Upper lobe of right lung (tissue), 1 donor: ENCODE data around the gene CAMK1D. TPM values are rescaled to one million over a fixed set of nuclear protein-coding genes. Genes with fewer than 3 reads are reported as not detected.

ENCODE experiments used
- ATAC-seq: fragments of 200-7000 bp; cut with Tn5 transposase; one replicate; pipeline ENCODE4 v1.9.1; 2020; ENCODE audit warnings: mild to moderate bottlenecking, moderate library complexity
- DNase-seq: peaks from one replicate; pipeline ENCODE4 v3.0.0-alpha.2; 2020
- H3K27ac ChIP-seq: fragments of 200-600 bp; one replicate; pipeline ENCODE4 v1.8.0; 2022
- H3K27me3 ChIP-seq: fragments of 200-600 bp; one replicate; pipeline ENCODE4 v1.8.0; 2022; ENCODE audit warnings: mild to moderate bottlenecking
- H3K36me3 ChIP-seq: fragments of 200-600 bp; one replicate; pipeline ENCODE4 v1.8.0; 2022
- H3K4me1 ChIP-seq: fragments of 200-600 bp; one replicate; pipeline ENCODE4 v1.8.0; 2022
- H3K4me3 ChIP-seq: fragments of 200-600 bp; one replicate; pipeline ENCODE4 v1.8.0; 2022; ENCODE audit warnings: mild to moderate bottlenecking
- H3K9me3 ChIP-seq: fragments of 200-600 bp; one replicate; pipeline ENCODE4 v1.8.0; 2022
- intact Hi-C: fragments of 100-400 bp; cut with DNase I; formaldehyde crosslinking; loops from one replicate; pipeline ENCODE4 v1.11.0; 2022
- total RNA-seq: library from RNA; stranded (reverse); fragmentation: NEBNext Ultra II Directional; extraction: Animal tissue kit (Norgen Biotek cat#: 25700); gene quantifications from one replicate; pipeline ENCODE4 v1.2.1, GENCODE V29; 2021
- TF ChIP-seq, protein P1 (sequence below): fragments of 200-600 bp; IDR thresholded peaks from one replicate; pipeline ENCODE4 v1.8.0; 2022; ENCODE audit warnings: antibody characterized with exemption
- donor health status: DM: no; HTN: yes; CAD: no; lungs with severe emphysema.

Gene CAMK1D
- total RNA-seq, 1 donor from 2014 or later = 17.1 TPM

DNA sequence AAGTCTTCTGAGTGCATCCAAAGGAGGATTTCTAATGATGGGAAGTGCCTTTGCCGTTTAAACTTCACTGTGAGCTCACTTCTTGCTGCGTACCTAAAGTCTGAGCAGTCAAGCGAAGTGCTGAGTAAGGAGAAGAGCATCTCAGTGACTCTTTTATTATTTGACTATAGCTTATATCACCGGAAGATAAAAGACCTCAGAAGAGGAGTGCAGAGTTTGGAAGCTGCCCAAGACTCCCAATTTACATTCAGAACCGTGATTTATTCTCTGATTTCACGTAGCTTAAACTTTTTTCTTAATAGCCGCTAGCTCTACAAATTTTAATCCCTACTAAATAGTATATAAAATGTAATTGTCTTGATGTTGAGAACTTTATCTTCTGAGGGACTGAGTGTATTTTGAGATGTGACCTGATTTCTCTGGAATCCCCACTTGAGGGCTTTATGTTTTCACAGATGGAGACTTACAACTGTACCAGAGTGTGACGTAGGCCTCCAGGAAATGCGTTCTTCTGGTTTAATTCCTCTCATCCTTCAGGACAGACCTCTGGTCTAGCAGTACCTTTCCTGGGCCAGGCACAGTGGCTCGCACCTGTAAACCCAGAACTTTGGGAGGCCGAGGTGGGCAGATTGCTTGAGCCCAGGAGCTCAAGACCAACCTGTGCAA lies 51.1 kb downstream of the CAMK1D start:
- ATAC-seq (no peak), DNase-seq (no peak)
- Histone ChIP-seq H3K36me3 (no peaks in the 10 kb centered on the region), H3K27ac (no peak overlapping the region), H3K4me1 (no peaks in the 10 kb centered on the region), H3K4me3 (no peak overlapping the region), H3K27me3 (peaks cover 4% of the 10 kb centered on the region), H3K9me3 (no peaks in the 10 kb centered on the region)
- intact Hi-C loops = no loop called here
- TF ChIP-seq, protein P1, sequence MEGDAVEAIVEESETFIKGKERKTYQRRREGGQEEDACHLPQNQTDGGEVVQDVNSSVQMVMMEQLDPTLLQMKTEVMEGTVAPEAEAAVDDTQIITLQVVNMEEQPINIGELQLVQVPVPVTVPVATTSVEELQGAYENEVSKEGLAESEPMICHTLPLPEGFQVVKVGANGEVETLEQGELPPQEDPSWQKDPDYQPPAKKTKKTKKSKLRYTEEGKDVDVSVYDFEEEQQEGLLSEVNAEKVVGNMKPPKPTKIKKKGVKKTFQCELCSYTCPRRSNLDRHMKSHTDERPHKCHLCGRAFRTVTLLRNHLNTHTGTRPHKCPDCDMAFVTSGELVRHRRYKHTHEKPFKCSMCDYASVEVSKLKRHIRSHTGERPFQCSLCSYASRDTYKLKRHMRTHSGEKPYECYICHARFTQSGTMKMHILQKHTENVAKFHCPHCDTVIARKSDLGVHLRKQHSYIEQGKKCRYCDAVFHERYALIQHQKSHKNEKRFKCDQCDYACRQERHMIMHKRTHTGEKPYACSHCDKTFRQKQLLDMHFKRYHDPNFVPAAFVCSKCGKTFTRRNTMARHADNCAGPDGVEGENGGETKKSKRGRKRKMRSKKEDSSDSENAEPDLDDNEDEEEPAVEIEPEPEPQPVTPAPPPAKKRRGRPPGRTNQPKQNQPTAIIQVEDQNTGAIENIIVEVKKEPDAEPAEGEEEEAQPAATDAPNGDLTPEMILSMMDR = no peak

DNA sequence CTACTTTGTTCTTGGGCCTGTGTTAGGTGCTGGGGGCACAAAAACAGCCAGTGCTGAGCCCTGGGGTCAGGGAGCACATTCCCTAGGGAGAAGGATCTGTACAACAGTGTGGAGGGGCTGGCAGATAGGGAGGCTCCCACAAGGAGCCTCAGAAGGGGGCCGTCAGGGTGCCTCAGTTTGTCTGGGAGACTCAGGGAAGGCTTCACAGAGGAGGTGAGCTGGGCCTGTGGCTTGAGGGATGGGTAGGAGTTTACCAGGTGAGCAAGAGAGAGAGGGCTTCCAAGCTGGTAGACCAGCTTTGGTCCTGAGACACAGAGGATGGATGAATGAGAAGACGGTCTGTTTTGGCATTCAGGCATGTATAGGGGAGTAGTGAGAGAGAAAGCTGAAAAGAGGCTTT lies 52.1 kb downstream of the CAMK1D start:
- DNase-seq (no peak), ATAC-seq (no peak)
- Histone ChIP-seq H3K27me3 (peaks cover 4% of the 10 kb centered on the region), H3K36me3 (no peaks in the 10 kb centered on the region), H3K27ac (no peak overlapping the region), H3K9me3 (no peaks in the 10 kb centered on the region), H3K4me1 (no peaks in the 10 kb centered on the region), H3K4me3 (no peak overlapping the region)
- intact Hi-C loops = no loop called here
- TF ChIP-seq, protein P1 = no peak

DNA sequence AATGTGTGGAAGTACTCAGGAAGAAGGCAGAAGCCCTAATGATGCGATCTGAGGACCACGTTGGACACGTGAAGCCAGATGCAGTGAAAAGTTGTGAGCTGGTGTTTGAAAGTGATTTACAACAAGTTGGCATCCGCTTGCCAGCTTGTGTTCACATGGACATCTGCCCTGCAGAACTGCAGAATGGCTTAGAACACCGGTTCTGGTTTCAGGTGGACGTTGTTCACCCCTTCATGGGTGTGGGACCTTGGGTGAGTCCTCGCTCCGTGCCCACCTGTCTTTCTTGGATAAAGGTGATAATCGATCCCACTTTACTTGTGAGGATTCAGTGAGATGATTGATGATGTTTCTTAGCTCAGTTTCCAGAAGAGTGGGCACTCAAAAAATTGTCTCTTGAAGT lies 53.8 kb downstream of the CAMK1D start:
- H3K36me3 ChIP-seq = no peaks in the 10 kb centered on the region
- intact Hi-C loops = no loop called here
- DNase-seq (no peak), ATAC-seq (no peak)
- H3K4me3 ChIP-seq = no peak overlapping the region
- TF ChIP-seq, protein P1 = no peak
- H3K27ac ChIP-seq = no peak overlapping the region
- H3K9me3 ChIP-seq = no peaks in the 10 kb centered on the region
- no peaks in the 10 kb centered on the region for H3K4me1 ChIP-seq
- peaks cover 4% of the 10 kb centered on the region for H3K27me3 ChIP-seq

DNA sequence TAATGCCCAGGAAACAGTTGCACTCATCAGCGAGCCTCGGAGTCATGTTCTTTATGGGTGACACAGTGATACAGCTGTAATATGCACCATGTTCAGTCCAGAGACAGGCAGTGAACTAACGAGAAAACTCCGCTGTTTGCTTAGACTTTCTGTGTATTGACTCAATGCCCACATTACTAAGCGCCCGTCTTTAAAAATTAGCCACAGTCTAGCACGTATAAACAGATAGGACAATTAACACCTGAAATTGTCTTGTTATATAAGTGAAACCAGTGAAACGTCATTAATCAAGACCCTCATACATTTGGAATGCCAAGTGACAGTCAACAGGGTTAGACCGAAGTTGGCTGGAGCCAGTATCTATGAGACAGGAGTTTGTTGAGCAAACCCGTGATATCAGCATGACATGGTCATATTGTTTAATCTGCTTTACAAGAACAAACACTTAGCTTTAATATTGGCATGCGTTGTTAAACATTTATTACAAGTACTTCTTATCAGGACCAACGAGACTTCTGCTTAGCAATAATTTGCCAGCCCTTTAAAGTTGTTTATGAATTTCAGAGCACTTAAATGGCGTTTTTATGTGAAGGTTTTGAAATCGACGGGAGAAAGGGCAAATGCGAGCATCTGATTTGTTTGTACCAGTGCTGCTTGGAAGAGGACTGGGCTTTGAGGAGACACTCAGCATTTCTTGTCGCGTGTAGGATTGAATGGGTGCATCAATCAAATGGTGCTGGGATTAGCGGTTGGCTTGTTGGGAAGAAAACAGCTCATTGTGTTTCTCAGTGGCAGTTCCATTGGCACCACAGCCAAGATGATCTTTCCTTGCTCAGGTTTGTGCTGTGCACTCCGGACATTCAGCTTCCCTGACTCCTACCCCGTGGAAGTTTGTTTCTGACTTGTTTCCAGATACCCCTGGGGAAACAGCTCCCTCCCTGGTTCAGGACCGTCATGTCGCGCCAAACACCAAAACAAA lies 56.3 kb downstream of the CAMK1D start:
- H3K27me3 ChIP-seq = peaks cover 4% of the 10 kb centered on the region
- H3K4me3 ChIP-seq = no peak overlapping the region
- H3K9me3 ChIP-seq = no peaks in the 10 kb centered on the region
- intact Hi-C loops = no loop called here
- no peaks in the 10 kb centered on the region for H3K36me3 ChIP-seq
- DNase-seq = no peak
- H3K27ac ChIP-seq = no peak overlapping the region
- no peaks in the 10 kb centered on the region for H3K4me1 ChIP-seq
- ATAC-seq = peak; percentile 75
- TF ChIP-seq, protein P1 = no peak

DNA sequence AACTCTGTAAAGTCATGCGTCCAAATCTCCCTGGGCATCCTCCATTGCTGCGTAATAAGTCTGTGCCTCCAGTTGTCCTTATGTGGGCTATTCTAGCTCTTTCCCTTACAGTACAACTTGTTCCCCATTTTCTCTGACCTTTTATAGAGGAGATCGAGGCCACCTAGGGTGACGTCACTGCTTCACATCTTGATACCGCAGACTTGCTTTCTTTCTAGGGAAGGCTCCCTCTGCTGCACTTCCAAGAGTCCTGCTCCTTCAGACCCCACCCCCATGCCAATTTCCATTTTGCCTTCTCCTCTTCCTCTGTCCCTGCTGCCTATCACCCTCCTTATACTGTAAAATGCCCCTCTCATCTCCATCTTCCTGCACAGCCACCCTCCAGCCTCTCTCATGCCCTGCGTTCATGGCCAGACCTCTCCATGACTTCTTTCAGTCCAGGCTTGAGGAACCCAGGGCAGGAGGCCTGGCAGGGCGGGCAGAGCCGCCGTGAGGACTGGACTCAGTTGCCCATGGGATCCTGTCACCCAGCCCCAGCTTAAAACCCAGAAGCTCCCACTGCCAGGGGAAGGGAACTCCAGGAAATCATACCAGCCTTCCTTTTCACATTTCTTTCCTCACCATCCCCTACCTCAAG lies 57.5 kb downstream of the CAMK1D start:
- no peak for DNase-seq
- no peaks in the 10 kb centered on the region for H3K4me1 ChIP-seq
- intact Hi-C loops = no loop called here
- H3K4me3 ChIP-seq = no peak overlapping the region
- peaks cover 5% of the 10 kb centered on the region for H3K27me3 ChIP-seq
- no peaks in the 10 kb centered on the region for H3K36me3 ChIP-seq
- ATAC-seq = no peak
- H3K9me3 ChIP-seq = no peaks in the 10 kb centered on the region
- TF ChIP-seq, protein P1 = no peak
- H3K27ac ChIP-seq = no peak overlapping the region
